Neural cell (in vitro differentiated cells): ENCODE measurements around the gene NDUFAF3. TPM values are rescaled to one million over a fixed set of nuclear protein-coding genes. Genes with fewer than 3 reads are reported as not detected.

Experiments used
- H2AFZ ChIP-seq: fragments of 200-600, 300-800 bp; sonication (generic), shearing (Covaris generic); 2 replicates; pipeline ENCODE4 v1.6.0; 2014; ENCODE audit warnings: low read depth, mild to moderate bottlenecking, antibody characterized with exemption, low read length, moderate library complexity
- H3F3A ChIP-seq: fragments of 200-600 bp; shearing (Covaris generic); 2 replicates; pipeline ENCODE4 v1.6.1; 2016; ENCODE audit warnings: mild to moderate bottlenecking, moderate library complexity, mixed read lengths, antibody characterized with exemption, low read length; ENCODE audit not compliant: insufficient read depth, poor library complexity, severe bottlenecking
- H3K27ac ChIP-seq: fragments of 200-600, 300-800 bp; sonication (generic), shearing (Covaris generic); 2 replicates; pipeline ENCODE4 v1.5.1; 2014; ENCODE audit warnings: mild to moderate bottlenecking, low read length, moderate library complexity
- H3K27me3 ChIP-seq: fragments of 300-800, 200-600 bp; sonication (generic), shearing (Covaris generic); 2 replicates; pipeline ENCODE4 v1.6.0; 2014; ENCODE audit warnings: mild to moderate bottlenecking, low read depth, low read length, moderate library complexity; ENCODE audit not compliant: insufficient read depth
- H3K36me3 ChIP-seq: fragments of 300-800, 200-600 bp; sonication (generic), shearing (Covaris generic); 2 replicates; pipeline ENCODE4 v1.5.1; 2014; ENCODE audit warnings: mild to moderate bottlenecking, antibody characterized with exemption, low read length, moderate library complexity; ENCODE audit not compliant: insufficient read depth
- H3K4me2 ChIP-seq: fragments of 300-800, 200-600 bp; sonication (generic), shearing (Covaris generic); 2 replicates; pipeline ENCODE4 v1.6.0; 2014; ENCODE audit warnings: mild to moderate bottlenecking, low read length
- H3K4me3 ChIP-seq: fragments of 300-800, 200-600 bp; sonication (generic), shearing (Covaris generic); 2 replicates; pipeline ENCODE4 v1.5.1; 2014; ENCODE audit warnings: mild to moderate bottlenecking, low read length, moderate library complexity
- H3K79me2 ChIP-seq: fragments of 200-600 bp; shearing (Covaris generic); replicated peaks from 2 replicates; pipeline ENCODE4 v1.6.0; 2014; ENCODE audit warnings: mild to moderate bottlenecking, low read length, moderate library complexity; ENCODE audit not compliant: insufficient read depth
- H3K9ac ChIP-seq: fragments of 300-800, 200-600 bp; sonication (generic), shearing (Covaris generic); 2 replicates; pipeline ENCODE4 v1.6.1; 2016; ENCODE audit warnings: mild to moderate bottlenecking, low read length, mixed read lengths
- H3K9me2 ChIP-seq: fragments of 200-600 bp; shearing (Covaris generic); 2 replicates; pipeline ENCODE4 v1.6.1; 2016; ENCODE audit warnings: mild to moderate bottlenecking, low read length, mixed read lengths; ENCODE audit not compliant: insufficient read depth
- H3K9me3 ChIP-seq: fragments of 200-600, 300-800 bp; sonication (generic), shearing (Covaris generic); 2 replicates; pipeline ENCODE4 v1.6.1; 2016; ENCODE audit warnings: mild to moderate bottlenecking, mixed run types, low read length, moderate library complexity, mixed read lengths
- H4K20me1 ChIP-seq: fragments of 200-600 bp; shearing (Covaris generic); 2 replicates; pipeline ENCODE4 v1.6.1; 2016; ENCODE audit warnings: mild to moderate bottlenecking, mixed run types; ENCODE audit not compliant: insufficient read depth
- CTCF ChIP-seq: fragments of 450-650 bp; IDR thresholded peaks from 2 replicates; pipeline ENCODE4 v1.5.1; 2014; ENCODE audit warnings: antibody characterized with exemption, mild to moderate bottlenecking, moderate library complexity; ENCODE audit not compliant: poor library complexity, severe bottlenecking
- EP300 ChIP-seq: fragments of 450-650 bp; conservative IDR thresholded peaks from 2 replicates; pipeline ENCODE4 v1.6.1; 2014; ENCODE audit warnings: antibody characterized with exemption, mild to moderate bottlenecking, moderate library complexity; ENCODE audit not compliant: poor library complexity, severe bottlenecking
- EZH2 ChIP-seq: fragments of 200-600, 300-800 bp; shearing (Covaris generic), sonication (generic); IDR thresholded peaks from 2 replicates; pipeline ENCODE4 v1.6.1; 2014; ENCODE audit warnings: antibody characterized with exemption, low read length, borderline replicate concordance, mild to moderate bottlenecking; ENCODE audit not compliant: insufficient read depth, poor library complexity, severe bottlenecking
- MXI1 ChIP-seq: fragments of 450-650 bp; conservative IDR thresholded peaks from 2 replicates; pipeline ENCODE4 v1.6.1; 2014; ENCODE audit warnings: antibody characterized with exemption, mild to moderate bottlenecking; ENCODE audit not compliant: poor library complexity, severe bottlenecking
- POLR2AphosphoS5 ChIP-seq: IDR thresholded peaks from 2 replicates; pipeline ENCODE4 v1.6.1; 2012
- RAD21 ChIP-seq: fragments of 450-650 bp; conservative IDR thresholded peaks from 2 replicates; pipeline ENCODE4 v1.6.1; 2014; ENCODE audit warnings: antibody characterized with exemption, mild to moderate bottlenecking, moderate library complexity
- REST ChIP-seq: IDR thresholded peaks from 2 replicates; pipeline ENCODE4 v1.6.1; 2012; ENCODE audit warnings: borderline replicate concordance
- SMC3 ChIP-seq: fragments of 450-650 bp; conservative IDR thresholded peaks from 2 replicates; pipeline ENCODE4 v1.6.1; 2014; ENCODE audit warnings: antibody characterized with exemption, mild to moderate bottlenecking, moderate library complexity; ENCODE audit not compliant: poor library complexity
- TAF1 ChIP-seq: IDR thresholded peaks from 2 replicates; pipeline ENCODE4 v1.6.1; 2012; ENCODE audit warnings: low read depth
- polyA plus RNA-seq: library from polyadenylated mRNA; depleted of rRNA; stranded (reverse); fragments of >200 nt; gene quantifications from 2 replicates; pipeline ENCODE4 v1.2.3, GENCODE V29; 2014

The NDUFAF3 gene
- polyA plus RNA-seq, 1 donor from 2014 or later = 36.2 TPM

GRCh38 chr3:49054344-49054862 lies 32.5 kb downstream of the NDUFAF3 start:
- Histone ChIP-seq H3K27ac (no peak overlapping the region), H3K79me2 (peaks cover 4% of the 10 kb centered on the region), H2AFZ (no peak overlapping the region), H3F3A (no peaks in the 10 kb centered on the region), H3K4me3 (no peak overlapping the region), H3K9ac (no peak overlapping the region), H3K4me2 (no peak overlapping the region), H3K27me3 (no peaks in the 10 kb centered on the region), H3K36me3 (peaks cover 9% of the 10 kb centered on the region), H3K9me3 (no peaks in the 10 kb centered on the region), H3K9me2 (no peaks in the 10 kb centered on the region), H4K20me1 (no peaks in the 10 kb centered on the region)
- no peak for TF ChIP-seq CTCF
- no peak for TF ChIP-seq POLR2AphosphoS5
- no peak for TF ChIP-seq EP300
- no peak for TF ChIP-seq REST
- no peak for TF ChIP-seq MXI1
- no peak for TF ChIP-seq SMC3
- TF ChIP-seq TAF1 = no peak
- TF ChIP-seq RAD21 = no peak
- no peak for TF ChIP-seq EZH2

DNA sequence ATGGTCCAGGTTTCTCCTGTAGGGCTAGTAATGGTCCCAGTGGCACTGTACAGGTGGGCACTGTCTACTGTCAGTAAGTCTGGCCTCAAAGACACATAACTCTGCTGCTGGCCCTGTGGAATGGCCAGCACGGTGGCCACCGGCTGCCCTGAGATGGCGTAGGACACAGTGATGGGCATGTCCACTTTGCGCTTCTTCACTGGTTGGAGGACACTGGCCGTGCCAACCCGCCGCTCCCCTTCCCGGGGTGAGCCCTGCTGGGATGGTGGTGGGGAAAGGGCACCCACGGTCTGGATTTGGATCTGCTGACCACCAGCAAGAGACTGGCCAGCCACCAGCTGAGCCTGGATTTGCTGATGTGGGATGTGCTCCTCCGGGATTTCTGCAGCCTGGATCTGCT lies 35.3 kb downstream of the NDUFAF3 start:
- Histone ChIP-seq H3K9me3 (no peaks in the 10 kb centered on the region), H3K27me3 (no peaks in the 10 kb centered on the region), H3K36me3 (no peaks in the 10 kb centered on the region), H2AFZ (no peak overlapping the region), H3K27ac (no peak overlapping the region), H3K9ac (no peak overlapping the region), H3K79me2 (no peaks in the 10 kb centered on the region), H3K9me2 (no peaks in the 10 kb centered on the region), H3K4me2 (no peak overlapping the region), H3F3A (no peaks in the 10 kb centered on the region), H4K20me1 (no peaks in the 10 kb centered on the region), H3K4me3 (no peak overlapping the region)
- TF ChIP-seq SMC3 (no peak), EZH2 (no peak), TAF1 (no peak), POLR2AphosphoS5 (no peak), EP300 (no peak), RAD21 (no peak), REST (no peak), CTCF (no peak), MXI1 (no peak)
